OCI-LY3 (cell line): ENCODE results near the gene PRRT2.

Experiments
- EZH2phosphoT487 ChIP-seq: fragments of 200-600 bp; shearing (Covaris generic); IDR thresholded peaks from 2 replicates; pipeline ENCODE4 v1.6.1; 2018; ENCODE audit warnings: antibody characterized with exemption, mixed run types, low read depth
- TF ChIP-seq, protein P1 (sequence below): fragments of 200-600, 300-600 bp; sonication (generic); IDR thresholded peaks from 2 replicates; pipeline ENCODE4 v1.5.1; 2014; ENCODE audit warnings: antibody characterized with exemption, low read length, low read depth

- TF ChIP-seq, protein P1, sequence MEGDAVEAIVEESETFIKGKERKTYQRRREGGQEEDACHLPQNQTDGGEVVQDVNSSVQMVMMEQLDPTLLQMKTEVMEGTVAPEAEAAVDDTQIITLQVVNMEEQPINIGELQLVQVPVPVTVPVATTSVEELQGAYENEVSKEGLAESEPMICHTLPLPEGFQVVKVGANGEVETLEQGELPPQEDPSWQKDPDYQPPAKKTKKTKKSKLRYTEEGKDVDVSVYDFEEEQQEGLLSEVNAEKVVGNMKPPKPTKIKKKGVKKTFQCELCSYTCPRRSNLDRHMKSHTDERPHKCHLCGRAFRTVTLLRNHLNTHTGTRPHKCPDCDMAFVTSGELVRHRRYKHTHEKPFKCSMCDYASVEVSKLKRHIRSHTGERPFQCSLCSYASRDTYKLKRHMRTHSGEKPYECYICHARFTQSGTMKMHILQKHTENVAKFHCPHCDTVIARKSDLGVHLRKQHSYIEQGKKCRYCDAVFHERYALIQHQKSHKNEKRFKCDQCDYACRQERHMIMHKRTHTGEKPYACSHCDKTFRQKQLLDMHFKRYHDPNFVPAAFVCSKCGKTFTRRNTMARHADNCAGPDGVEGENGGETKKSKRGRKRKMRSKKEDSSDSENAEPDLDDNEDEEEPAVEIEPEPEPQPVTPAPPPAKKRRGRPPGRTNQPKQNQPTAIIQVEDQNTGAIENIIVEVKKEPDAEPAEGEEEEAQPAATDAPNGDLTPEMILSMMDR, result no peak
- TF ChIP-seq EZH2phosphoT487, result no peak
These were observed 48.2 kb downstream of the PRRT2 start for GRCh38 chr16:29860218-29860617.
